ENCODE results near the gene MAPK7. TPM values are rescaled to one million over a fixed set of nuclear protein-coding genes. Genes with fewer than 3 reads are reported as not detected.
A peak's percentile ranks its signal among the peaks of the same experiment; 100 is the strongest.
"Not testable (repeated sequence)": the region's sequence is repeated elsewhere in the genome, so short reads cannot be mapped to it uniquely, and the experiment has no call there.

MAPK7 gene
- polyA plus RNA-seq, 1 of the 3 experiments (the other 2 are of a cell fraction): 19.1 TPM

DNA sequence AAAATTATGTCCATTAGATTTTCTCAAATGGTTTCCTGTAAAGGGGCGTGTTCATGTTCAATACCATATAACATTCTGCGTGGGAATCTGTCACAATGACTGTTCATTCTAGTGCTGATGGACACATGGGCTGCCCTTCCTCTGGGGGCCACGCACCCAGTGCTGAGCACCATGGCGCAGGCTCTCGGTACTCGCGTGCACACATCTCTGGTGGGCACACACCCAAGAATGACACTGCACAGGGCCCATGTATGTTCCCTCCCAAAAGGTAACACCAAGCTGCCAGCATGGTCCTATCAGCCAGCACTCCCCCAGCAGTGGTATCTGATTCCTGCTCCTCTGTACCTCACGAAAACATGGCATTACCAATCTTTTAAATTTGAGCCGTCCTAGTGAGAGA is 29.5 kb upstream of the MAPK7 start:
- Histone ChIP-seq H3K9me2 (no peaks in the 10 kb centered on the region), H3K36me3 (replicated peaks in 1 of 2; ENCODE audit: control insufficient read depth in 1 of 2, insufficient read depth in 2 of 2, low read length in 1 of 2) (peaks cover 0 to 6% of the 10 kb centered on the region in 2 experiments), H3F3A (replicated peaks; ENCODE audit: insufficient read depth) (peaks cover 33% of the 10 kb centered on the region), H3K4me3 (ENCODE audit: low read depth in 2 of 2, low read length in 1 of 2) (no peak overlapping the region), H3K9ac (no peak overlapping the region), H3K4me1 (ENCODE audit: control insufficient read depth in 1 of 2, insufficient read depth in 2 of 2, low read depth in 1 of 2, low read length in 1 of 2) (peaks cover 5 to 20% of the 10 kb centered on the region in 2 experiments; a peak in 3 of 4 replicates), H3K27ac (ENCODE audit: low read depth in 2 of 2, low read length in 1 of 2) (no peak overlapping the region), H4K20me1 (ENCODE audit: insufficient read depth) (no peaks in the 10 kb centered on the region), H3K79me2 (ENCODE audit: insufficient read depth) (no peaks in the 10 kb centered on the region), H3K4me2 (no peak overlapping the region), H3K9me3 (no peaks in the 10 kb centered on the region), H3K27me3 (ENCODE audit: insufficient read depth) (no peaks in the 10 kb centered on the region), H2AFZ (ENCODE audit: low read depth) (no peak overlapping the region)
- ChIA-PET POLR2A (no interaction called here), CTCF (no interaction called here)
- WGBS (ENCODE audit: low lambda C conversion rate): 96% methylated on average over 9 of the region's 9 CpGs
- TF ChIP-seq TAF1 (IDR thresholded peaks at IDR 0.05; ENCODE audit: borderline replicate concordance, low read depth, low read length) (no peak), GABPA (IDR thresholded peaks at IDR 0.05; ENCODE audit: low read depth) (no peak), SMC3 (IDR thresholded peaks at IDR 0.05; ENCODE audit: low read depth, low read length) (no peak), TEAD4 (IDR thresholded peaks at IDR 0.05; ENCODE audit: borderline replicate concordance, insufficient read depth) (no peak), RXRA (IDR thresholded peaks at IDR 0.05; ENCODE audit: borderline replicate concordance, low read depth) (no peak), POLR2AphosphoS5 (IDR thresholded peaks at IDR 0.05; ENCODE audit: low read depth, low read length) (no peak)
- DNase-seq: no peak

DNA sequence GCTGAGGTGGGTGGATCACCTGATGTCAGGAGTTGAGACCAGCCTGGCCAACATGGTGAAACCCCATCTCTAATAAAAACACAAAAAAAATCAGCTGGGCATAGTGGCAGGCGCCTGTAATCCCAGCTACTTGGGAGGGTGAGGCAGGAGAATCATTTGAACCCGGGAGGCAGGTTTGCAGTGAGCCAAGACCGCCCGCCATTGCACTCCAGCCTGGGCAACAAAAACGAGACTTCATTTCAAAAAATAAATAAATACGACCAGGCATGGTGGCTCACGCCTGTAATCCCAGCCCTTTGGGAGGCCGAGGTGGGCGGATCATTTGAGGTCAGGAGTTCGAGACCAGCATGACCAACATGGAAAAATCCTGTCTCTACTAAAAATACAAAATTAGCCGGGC is 24.9 kb upstream of the MAPK7 start:
- H2AFZ ChIP-seq (ENCODE audit: low read depth); H3K9me3 ChIP-seq; H3K4me3 ChIP-seq (ENCODE audit: low read depth in 2 of 2, low read length in 1 of 2); H3K4me1 ChIP-seq (ENCODE audit: control insufficient read depth in 1 of 2, insufficient read depth in 2 of 2, low read depth in 1 of 2, low read length in 1 of 2); H3K9ac ChIP-seq; H4K20me1 ChIP-seq (ENCODE audit: insufficient read depth); H3K4me2 ChIP-seq; DNase-seq; H3K36me3 ChIP-seq (replicated peaks in 1 of 2; ENCODE audit: control insufficient read depth in 1 of 2, insufficient read depth in 2 of 2, low read length in 1 of 2); H3K79me2 ChIP-seq (ENCODE audit: insufficient read depth); H3K9me2 ChIP-seq; POLR2A ChIA-PET; H3K27me3 ChIP-seq (ENCODE audit: insufficient read depth): not testable (repeated sequence)
- Histone ChIP-seq H3K27ac (ENCODE audit: low read depth in 2 of 2, low read length in 1 of 2) (peak overlapping the region in 1 of 2 experiments; percentile 67; a peak in 2 of 4 replicates), H3F3A (replicated peaks; ENCODE audit: insufficient read depth) (peaks cover 33% of the 10 kb centered on the region)
- WGBS (ENCODE audit: low lambda C conversion rate): 95% methylated on average over 11 of the region's 11 CpGs
- CTCF ChIA-PET: interaction anchor here (1.9 to 2.6 kb wide), 2 partner anchors 9 to 94 kb away, joined by 12 to 15 read pairs; partner anchors contain the start of gene B9D1

DNA sequence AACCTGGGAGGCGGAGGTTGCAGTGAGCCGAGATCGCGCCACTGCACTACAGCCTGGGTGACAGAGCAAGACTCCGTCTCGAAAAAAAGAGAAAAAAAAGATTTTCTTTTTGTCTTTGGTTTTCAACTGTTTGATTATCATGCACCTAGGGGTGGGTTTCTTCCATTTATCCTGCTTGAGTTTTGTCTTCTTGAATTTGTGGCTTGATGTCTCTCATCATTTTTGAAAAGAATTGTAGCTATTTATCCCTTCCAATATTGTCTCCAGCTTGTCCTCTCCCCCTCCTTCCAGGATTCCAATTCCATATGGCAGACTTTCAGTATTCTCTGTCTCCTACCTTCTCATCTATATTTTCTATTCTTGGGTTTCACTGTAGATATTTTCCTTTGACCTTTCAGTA is 23.6 kb upstream of the MAPK7 start:
- WGBS (ENCODE audit: low lambda C conversion rate): 74% methylated on average over 6 of the region's 6 CpGs
- Histone ChIP-seq H3K27ac (ENCODE audit: low read depth in 2 of 2, low read length in 1 of 2) (peak overlapping the region in 1 of 2 experiments; percentile 67; a peak in 2 of 4 replicates), H3K36me3 (replicated peaks in 1 of 2; ENCODE audit: control insufficient read depth in 1 of 2, insufficient read depth in 2 of 2, low read length in 1 of 2) (peaks cover 6 to 9% of the 10 kb centered on the region in 2 experiments), H3K27me3 (ENCODE audit: insufficient read depth) (no peaks in the 10 kb centered on the region), H4K20me1 (ENCODE audit: insufficient read depth) (peaks cover 4% of the 10 kb centered on the region; the same call in 1 of the 2 replicates), H3K9me2 (no peaks in the 10 kb centered on the region), H3K9me3 (no peaks in the 10 kb centered on the region), H3K4me2 (peak overlapping the region; percentile 17; the same call in 1 of the 2 replicates), H3K9ac (no peak overlapping the region), H3K79me2 (ENCODE audit: insufficient read depth) (no peaks in the 10 kb centered on the region), H2AFZ (ENCODE audit: low read depth) (no peak overlapping the region), H3K4me3 (ENCODE audit: low read depth in 2 of 2, low read length in 1 of 2) (no peak overlapping the region), H3K4me1 (ENCODE audit: control insufficient read depth in 1 of 2, insufficient read depth in 2 of 2, low read depth in 1 of 2, low read length in 1 of 2) (peaks cover 0 to 5% of the 10 kb centered on the region in 2 experiments; a peak in 1 of 4 replicates), H3F3A (replicated peaks; ENCODE audit: insufficient read depth) (peaks cover 25% of the 10 kb centered on the region)
- ChIA-PET CTCF (interaction anchor here (0.9 to 2.6 kb wide), 4 partner anchors 8 to 104 kb away, joined by 3 to 15 read pairs (median 8); partner anchors contain the start of gene B9D1), POLR2A (no interaction called here)
- no peak for DNase-seq
- TF ChIP-seq ZBTB33 (IDR thresholded peaks at IDR 0.05; ENCODE audit: borderline replicate concordance, low read depth): no peak
- no peak for TF ChIP-seq YY1 (IDR thresholded peaks at IDR 0.05; ENCODE audit: low read depth)
- TF ChIP-seq CHD2 (IDR thresholded peaks at IDR 0.05; ENCODE audit: low read length, partially characterized antibody): no peak
- TF ChIP-seq, protein P1, sequence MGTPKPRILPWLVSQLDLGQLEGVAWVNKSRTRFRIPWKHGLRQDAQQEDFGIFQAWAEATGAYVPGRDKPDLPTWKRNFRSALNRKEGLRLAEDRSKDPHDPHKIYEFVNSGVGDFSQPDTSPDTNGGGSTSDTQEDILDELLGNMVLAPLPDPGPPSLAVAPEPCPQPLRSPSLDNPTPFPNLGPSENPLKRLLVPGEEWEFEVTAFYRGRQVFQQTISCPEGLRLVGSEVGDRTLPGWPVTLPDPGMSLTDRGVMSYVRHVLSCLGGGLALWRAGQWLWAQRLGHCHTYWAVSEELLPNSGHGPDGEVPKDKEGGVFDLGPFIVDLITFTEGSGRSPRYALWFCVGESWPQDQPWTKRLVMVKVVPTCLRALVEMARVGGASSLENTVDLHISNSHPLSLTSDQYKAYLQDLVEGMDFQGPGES (IDR thresholded peaks at IDR 0.05; ENCODE audit: low read depth, low read length): no peak
- TF ChIP-seq MEF2A (IDR thresholded peaks at IDR 0.05; ENCODE audit: borderline replicate concordance, low read depth): no peak
- no peak for TF ChIP-seq REST (IDR thresholded peaks at IDR 0.05; ENCODE audit: low read depth, low read length)
- TF ChIP-seq MXI1 (IDR thresholded peaks at IDR 0.05; ENCODE audit: low read depth, low read length): no peak
- no peak for TF ChIP-seq JUND (IDR thresholded peaks at IDR 0.05)

Measured in SK-N-SH (cell line).